Right kidney (tissue), 1 donor: ENCODE results near the gene POLR3GL.

Experiments used
- DNase-seq: peaks from one replicate; pipeline ENCODE4 v3.0.0-alpha.2; 2016

The POLR3GL gene

GRCh38 chr1:145972580-145972979 lies 8.1 kb downstream of the POLR3GL start:
- no peak for DNase-seq

GRCh38 chr1:145974721-145975120 lies 10.2 kb downstream of the POLR3GL start:
- DNase-seq, result no peak

DNA sequence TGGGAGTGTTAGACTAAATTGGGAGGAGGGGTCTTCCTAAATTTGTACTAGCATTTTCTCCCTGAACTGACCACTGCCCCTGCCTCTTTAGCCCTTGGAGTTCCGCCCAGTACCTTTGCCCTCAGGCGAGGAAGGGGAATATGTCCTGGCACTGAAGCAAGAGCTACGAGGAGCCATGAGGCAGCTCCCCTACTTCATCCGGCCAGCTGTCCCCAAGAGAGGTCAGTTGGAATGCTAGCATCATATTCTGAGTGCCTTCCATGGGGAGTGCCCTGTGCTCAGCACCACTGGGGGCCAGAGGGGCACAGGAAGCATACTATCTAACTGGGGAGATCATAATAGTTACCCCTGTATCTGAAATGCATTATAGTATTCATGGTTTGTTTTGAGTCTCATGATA lies 10.7 kb downstream of the POLR3GL start:
- no peak for DNase-seq

- DNase-seq, result no peak
Measured at GRCh38 chr1:145977016-145977415, 12.5 kb downstream of the POLR3GL start.

DNA sequence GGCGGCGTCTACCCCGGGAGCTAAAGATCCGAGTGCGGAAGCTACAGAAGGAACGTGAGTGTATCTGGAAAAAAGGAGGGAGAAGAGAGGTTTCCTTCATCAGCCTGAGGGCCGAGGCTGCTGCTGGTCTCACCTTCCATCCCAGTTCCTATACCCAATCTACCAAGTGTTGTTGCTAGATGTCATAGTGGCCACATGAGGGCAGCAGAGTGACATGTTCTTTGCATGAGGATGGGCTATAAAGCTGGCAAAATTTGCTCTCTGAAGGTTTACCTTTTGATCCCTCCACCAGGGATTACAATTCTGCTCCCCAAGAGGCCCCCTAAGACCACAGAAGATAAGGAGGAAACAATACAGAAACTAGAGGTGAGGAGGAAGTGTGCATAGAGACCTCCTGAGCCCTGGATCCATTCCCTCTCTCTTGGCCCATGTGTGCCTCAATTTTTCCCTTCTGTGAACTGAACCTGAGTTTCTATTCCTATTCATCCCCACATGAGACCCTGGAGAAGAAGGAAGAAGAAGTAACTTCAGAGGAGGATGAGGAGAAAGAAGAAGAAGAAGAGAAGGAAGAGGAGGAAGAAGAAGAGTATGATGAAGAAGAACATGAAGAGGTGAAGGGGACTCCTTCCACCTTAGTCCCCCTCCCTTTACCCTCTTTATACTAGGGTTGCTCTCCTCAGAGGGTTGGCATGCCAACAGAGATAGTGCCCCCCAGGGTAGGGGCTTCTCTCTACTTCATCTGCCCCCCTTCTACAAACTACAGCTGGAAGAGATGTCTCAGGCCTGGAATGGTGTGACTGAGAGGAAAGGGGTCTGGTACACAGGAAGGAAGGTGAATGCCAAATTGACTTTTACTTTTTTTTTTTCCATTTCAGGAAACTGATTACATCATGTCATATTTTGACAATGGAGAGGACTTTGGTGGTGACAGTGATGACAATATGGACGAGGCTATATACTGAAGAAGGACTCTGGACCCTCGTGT lies 13.3 kb downstream of the POLR3GL start:
- DNase-seq, result peak; percentile 64

- DNase-seq, result no peak
Measured at GRCh38 chr1:145978471-145978853, 14.0 kb downstream of the POLR3GL start.

GRCh38 chr1:145978854-145979745 lies 14.6 kb downstream of the POLR3GL start:
- peak; percentile 74 for DNase-seq

DNA sequence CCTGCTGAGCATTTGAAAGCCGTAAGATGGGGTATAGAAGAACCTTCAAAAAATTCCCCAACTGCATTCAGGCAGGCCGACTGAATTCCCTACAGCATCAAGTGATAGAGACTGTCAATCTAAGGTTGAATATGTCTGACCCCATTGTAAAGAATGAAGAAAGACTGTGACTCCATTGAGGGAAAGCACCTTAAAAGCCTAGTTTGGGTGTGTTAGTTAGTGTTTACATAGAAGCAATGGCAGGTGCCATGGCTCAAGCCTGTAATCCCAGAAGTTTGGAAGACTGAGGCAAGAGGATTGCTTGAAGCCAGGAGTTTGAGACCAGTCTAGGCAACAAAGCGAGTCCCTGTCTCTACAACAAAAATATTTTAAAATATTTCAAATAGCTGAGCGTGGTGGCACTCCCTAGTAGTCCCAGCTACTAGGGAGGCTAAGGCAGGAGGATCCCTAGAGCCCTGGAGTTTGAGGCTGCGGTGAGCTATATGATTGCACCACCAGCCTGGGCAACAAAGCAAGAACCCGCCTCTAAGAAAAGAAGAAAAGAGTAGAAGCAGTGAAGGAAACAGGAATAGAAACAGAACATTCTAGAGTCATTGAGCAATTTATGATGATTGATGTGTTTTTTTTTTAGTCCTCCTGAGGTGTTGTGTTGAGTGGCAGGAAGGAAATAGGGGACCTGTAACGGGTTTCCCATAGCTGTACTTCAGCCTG lies 15.4 kb downstream of the POLR3GL start:
- DNase-seq, result peak; percentile 69

- DNase-seq, result no peak
Measured at GRCh38 chr1:145980457-145980994, 16.0 kb downstream of the POLR3GL start.

DNA sequence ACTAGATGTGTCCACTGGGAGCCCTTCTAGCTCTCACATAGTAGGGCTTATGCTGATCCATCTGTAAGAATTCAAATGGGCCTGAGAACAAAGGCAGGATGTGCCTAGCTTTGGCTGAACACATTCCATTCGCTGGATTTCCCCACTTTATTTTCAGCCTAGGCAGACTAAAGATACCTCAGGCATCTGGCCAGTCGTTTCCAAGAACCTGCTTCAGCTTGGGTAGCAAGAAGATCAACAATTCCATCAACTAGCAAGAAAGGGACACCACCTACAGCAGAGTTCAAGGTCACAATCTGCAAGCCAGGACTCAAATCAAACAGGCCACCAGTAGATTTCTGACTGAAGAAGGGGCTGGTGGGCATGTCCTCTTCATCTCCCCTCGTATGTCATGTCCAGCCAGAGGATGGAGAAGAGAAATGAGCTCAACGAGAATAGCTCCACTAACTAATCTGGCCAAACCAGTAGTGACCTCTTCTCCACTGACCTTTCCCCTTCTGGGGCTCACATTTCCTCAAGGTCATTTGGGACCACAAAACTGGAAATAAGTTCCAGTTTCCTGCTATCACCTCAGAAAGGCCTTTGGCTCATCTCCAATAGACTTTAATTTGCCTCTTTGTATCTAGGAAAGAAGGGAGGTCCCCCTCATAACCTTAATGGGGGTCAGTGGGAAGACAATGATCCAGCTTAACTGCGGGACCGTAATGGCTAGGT lies 17.7 kb downstream of the POLR3GL start:
- no peak for DNase-seq

DNA sequence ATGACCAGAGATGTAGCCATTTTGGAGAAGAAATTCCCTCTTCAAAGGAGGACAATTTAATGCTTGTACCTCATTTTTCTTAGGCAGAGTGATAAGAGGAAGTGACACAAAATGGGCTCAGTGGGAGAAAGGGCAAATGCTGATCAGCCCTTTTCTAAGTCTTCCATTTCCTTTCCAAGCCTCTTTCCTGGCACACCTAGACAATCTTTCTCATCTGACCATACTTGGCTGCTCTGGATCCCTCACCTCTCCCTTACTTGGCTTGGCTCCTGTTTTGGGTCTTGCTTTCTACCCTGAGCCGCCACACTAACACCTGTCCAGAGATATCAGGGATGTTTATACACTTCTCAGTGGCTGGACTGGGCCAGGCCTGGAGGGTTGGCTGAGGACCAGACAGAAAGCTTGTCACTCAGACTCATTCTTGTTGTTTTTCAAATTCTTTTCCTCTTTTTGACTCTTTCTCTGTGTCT lies 18.8 kb downstream of the POLR3GL start:
- no peak for DNase-seq

DNA sequence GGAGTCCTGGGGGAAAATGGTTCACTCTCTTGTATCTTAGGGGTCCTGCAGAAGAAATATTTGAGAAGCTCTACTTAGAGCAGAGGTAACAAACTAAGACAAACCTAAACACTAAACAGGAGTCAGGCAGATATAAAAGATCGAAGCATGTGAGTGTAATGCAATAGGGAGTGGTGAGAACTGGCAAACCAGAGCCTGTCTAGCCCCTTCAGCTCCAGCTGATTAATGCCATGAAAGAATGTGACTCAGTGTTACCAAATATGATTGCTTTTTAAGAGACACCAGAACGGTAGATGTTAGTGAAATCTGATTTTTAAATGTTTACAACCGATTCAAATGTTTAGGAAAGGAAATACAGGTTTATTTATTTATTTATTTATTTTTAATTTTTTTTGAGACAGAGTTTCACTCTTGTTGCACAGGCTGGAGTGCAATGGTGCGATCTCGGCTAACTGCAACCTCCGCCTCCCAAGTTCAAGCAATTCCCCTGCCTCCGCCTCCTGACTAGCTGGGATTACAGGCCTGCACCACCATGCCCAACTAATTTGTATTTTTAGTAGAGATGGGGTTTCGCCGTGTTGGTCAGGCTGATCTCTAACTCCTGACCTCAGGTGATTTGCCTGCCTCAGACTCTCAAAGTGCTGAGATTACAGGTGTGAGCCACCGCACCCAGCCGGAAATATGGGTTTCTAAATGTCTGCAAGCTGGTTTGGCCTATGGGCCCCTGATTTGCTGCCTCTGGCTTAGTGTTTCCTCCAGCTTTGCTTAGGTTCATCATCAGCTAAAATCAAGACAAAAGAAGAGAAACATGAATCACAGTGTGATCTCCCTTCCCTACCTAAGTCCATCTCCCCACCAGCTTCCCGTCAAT lies 19.7 kb downstream of the POLR3GL start:
- no peak for DNase-seq

GRCh38 chr1:145985129-145985501 lies 20.6 kb downstream of the POLR3GL start:
- DNase-seq, result no peak

DNA sequence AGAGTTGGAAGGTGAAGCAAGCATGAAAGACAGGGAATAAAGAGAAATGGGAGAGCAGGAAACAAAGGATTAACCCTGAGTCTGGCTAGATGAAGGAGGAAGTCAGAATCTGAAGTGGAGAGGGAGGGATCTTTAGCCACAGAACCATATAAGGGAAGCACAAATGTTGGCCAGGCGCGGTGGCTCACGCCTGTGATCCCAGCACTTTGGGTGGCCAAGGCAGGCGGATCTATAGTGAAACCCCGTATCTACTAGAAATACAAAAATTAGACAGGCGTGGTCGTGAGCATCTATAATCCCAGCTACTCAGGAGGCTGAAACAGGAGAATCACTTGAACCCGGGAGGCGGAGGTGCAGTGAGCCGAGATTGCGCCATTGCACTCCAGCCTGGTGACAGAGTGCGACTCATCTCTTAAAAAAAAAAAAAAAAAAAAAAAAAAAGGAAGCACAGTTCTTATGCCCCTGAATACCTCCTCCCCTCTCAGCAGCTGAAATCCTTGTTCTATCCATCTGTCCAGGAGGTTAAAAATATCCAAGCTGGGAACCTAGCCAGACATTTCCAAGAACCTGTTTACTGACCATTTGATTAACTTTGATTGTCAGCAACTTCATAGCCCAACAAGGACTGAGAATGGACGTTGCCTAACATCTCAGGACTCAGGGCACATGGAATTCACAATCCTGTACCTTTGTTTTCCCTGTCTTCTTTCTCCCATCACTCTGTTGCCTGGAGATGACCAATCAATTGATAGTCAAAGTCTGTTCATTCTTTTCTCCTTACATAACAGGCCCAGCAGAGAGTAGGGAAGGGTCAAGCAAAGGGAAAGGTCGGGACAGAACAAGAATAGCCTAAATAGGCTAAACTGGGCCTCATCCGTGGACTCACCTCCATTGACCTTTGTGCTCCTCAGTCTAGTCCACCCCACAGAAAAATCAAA lies 21.3 kb downstream of the POLR3GL start:
- DNase-seq, result no peak

- DNase-seq, result no peak
Measured at GRCh38 chr1:145986551-145986950, 22.1 kb downstream of the POLR3GL start.

GRCh38 chr1:145987926-145988325 lies 23.4 kb downstream of the POLR3GL start:
- DNase-seq, result no peak

DNA sequence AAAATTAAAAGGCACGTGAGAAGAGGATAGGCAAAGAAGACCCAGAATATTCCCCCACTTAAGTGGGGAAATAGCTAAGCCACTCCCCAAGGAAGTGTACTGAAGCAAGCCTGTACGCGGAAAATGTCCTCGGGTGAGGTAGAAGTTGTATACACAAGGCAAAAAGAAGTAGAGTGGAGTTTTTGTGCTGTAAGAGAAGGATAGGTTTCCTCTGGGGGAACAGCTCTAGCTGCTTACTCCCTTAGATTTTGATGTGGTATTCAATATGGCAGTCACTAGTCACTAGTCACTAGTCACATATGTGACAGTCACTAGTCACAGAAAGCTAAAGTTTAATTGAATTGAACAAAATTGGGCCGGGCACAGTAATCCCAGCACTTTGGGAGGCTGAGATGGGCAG lies 24.3 kb downstream of the POLR3GL start:
- DNase-seq, result no peak

GRCh38 chr1:145990249-145990855 lies 25.9 kb downstream of the POLR3GL start:
- DNase-seq, result no peak
